C4-2B (cell line): ENCODE results near the gene ZBTB12.

Source experiments
- ZFX ChIP-seq: fragments of 450-650 bp; IDR thresholded peaks from 2 replicates; pipeline ENCODE4 v1.6.1; 2017
- TF ChIP-seq, protein P1 (sequence below): fragments of 450-650 bp; conservative IDR thresholded peaks from 2 replicates; pipeline ENCODE4 v1.5.1; 2017; ENCODE audit warnings: mild to moderate bottlenecking

GRCh38 chr6:31888276-31889258, 13.3 kb downstream of the ZBTB12 start:
- TF ChIP-seq, protein P1, sequence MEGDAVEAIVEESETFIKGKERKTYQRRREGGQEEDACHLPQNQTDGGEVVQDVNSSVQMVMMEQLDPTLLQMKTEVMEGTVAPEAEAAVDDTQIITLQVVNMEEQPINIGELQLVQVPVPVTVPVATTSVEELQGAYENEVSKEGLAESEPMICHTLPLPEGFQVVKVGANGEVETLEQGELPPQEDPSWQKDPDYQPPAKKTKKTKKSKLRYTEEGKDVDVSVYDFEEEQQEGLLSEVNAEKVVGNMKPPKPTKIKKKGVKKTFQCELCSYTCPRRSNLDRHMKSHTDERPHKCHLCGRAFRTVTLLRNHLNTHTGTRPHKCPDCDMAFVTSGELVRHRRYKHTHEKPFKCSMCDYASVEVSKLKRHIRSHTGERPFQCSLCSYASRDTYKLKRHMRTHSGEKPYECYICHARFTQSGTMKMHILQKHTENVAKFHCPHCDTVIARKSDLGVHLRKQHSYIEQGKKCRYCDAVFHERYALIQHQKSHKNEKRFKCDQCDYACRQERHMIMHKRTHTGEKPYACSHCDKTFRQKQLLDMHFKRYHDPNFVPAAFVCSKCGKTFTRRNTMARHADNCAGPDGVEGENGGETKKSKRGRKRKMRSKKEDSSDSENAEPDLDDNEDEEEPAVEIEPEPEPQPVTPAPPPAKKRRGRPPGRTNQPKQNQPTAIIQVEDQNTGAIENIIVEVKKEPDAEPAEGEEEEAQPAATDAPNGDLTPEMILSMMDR: peak; percentile 92
- no peak for TF ChIP-seq ZFX
